ENCODE measurements around the gene EIF5AL1. TPM values are rescaled to one million over a fixed set of nuclear protein-coding genes. Genes with fewer than 3 reads are reported as not detected.

Gene EIF5AL1
- polyA plus RNA-seq, 1 experiment: 0.23 TPM

GRCh38 chr10:79560160-79560709 lies 47.9 kb downstream of the EIF5AL1 start, which contains the start of gene SFTPA2:
SFTPA2 (minus strand) TSS chr10:79560407; CDS start chr10:79559483, 924 bp downstream.
- POLR2A ChIA-PET: no interaction called here
- 0 out of 2 replicates have a peak, but pooled peaks cover under 1% of the 10 kb centered on the region for H3K27me3 ChIP-seq (ENCODE audit: control insufficient read depth, insufficient read depth, low read length)
- H3K4me3 ChIP-seq (ENCODE audit: low read depth, low read length): no peak within 1 kb of the TSS
- TF ChIP-seq, protein P1, sequence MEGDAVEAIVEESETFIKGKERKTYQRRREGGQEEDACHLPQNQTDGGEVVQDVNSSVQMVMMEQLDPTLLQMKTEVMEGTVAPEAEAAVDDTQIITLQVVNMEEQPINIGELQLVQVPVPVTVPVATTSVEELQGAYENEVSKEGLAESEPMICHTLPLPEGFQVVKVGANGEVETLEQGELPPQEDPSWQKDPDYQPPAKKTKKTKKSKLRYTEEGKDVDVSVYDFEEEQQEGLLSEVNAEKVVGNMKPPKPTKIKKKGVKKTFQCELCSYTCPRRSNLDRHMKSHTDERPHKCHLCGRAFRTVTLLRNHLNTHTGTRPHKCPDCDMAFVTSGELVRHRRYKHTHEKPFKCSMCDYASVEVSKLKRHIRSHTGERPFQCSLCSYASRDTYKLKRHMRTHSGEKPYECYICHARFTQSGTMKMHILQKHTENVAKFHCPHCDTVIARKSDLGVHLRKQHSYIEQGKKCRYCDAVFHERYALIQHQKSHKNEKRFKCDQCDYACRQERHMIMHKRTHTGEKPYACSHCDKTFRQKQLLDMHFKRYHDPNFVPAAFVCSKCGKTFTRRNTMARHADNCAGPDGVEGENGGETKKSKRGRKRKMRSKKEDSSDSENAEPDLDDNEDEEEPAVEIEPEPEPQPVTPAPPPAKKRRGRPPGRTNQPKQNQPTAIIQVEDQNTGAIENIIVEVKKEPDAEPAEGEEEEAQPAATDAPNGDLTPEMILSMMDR (IDR thresholded peaks at IDR 0.05; ENCODE audit: insufficient read depth, low read depth, low read length): no peak
- no peaks in the 10 kb centered on the region for H3K36me3 ChIP-seq (ENCODE audit: control insufficient read depth, insufficient read depth, low read length)
- DNase-seq (ENCODE audit: low read depth): no peak
- CTCF ChIA-PET: interaction anchor here (1.1 to 1.5 kb wide), 2 partner anchors 369 to 662 kb away, joined by 3 to 6 read pairs; no protein-coding TSS in a partner anchor

DNA sequence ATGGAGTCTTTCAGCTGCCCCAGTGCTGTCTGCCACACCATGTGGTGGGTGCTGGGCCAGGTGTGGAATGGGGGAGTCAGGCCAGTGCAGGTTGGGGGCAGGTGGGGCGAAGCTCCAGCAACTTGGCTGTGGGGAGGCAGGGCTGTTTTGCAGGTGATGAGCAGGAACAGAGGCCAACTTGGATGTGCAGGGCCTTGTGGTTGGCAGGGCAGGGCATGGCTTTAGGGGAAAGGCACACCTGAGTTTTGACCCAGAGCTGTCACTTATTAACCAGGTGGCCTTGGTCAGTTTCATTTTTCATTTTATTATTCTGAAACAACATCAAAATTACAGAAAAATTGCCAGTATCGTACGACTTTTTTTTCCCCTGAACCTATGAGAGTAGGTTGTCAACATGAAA lies 48.9 kb downstream of the EIF5AL1 start:
- H3K4me3 ChIP-seq (ENCODE audit: low read depth, low read length): no peak overlapping the region
- no peaks in the 10 kb centered on the region for H3K36me3 ChIP-seq (ENCODE audit: control insufficient read depth, insufficient read depth, low read length)
- ChIA-PET CTCF (interaction anchor here (1.1 to 1.5 kb wide), 2 partner anchors 368 to 661 kb away, joined by 3 to 6 read pairs; no protein-coding TSS in a partner anchor), POLR2A (no interaction called here)
- no peak for DNase-seq (ENCODE audit: low read depth)
- TF ChIP-seq, protein P1 (IDR thresholded peaks at IDR 0.05; ENCODE audit: insufficient read depth, low read depth, low read length): no peak
- no peaks in the 10 kb centered on the region for H3K27me3 ChIP-seq (ENCODE audit: control insufficient read depth, insufficient read depth, low read length)

- ChIA-PET POLR2A (no interaction called here), CTCF (interaction anchor here (0.8 to 1.7 kb wide), 9 partner anchors 8 to 377 kb away, joined by 3 to 11 read pairs (median 3); no protein-coding TSS in a partner anchor)
- no peaks in the 10 kb centered on the region for H3K27me3 ChIP-seq (ENCODE audit: control insufficient read depth, insufficient read depth, low read length)
- H3K36me3 ChIP-seq (ENCODE audit: control insufficient read depth, insufficient read depth, low read length): no peaks in the 10 kb centered on the region
- no peak for DNase-seq (ENCODE audit: low read depth)
- no peak overlapping the region for H3K4me3 ChIP-seq (ENCODE audit: low read depth, low read length)
- TF ChIP-seq, protein P1 (IDR thresholded peaks at IDR 0.05; ENCODE audit: insufficient read depth, low read depth, low read length): peak; percentile 94
Measured at GRCh38 chr10:79562135-79562756, 49.9 kb downstream of the EIF5AL1 start.

DNA sequence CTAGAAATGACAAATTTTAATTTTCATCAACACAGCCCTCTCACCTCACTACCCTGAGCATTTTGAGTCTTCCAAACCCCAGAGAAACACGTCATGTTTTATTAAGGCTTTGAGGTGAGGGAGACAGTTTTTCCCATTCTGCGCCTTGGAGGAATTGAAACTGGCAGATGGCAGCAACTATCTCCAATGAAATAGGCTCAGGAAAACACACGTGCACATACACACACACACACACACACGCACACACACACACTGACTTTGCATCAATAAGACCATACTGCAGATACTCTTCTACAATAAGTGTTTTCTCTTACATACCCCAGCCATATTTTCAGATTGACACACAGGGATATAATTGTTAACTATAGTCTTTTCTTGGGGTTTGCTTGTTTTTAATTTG lies 51.1 kb downstream of the EIF5AL1 start:
- H3K27me3 ChIP-seq (ENCODE audit: control insufficient read depth, insufficient read depth, low read length): no peaks in the 10 kb centered on the region

More for the DNA sequence above, 51.1 kb downstream of the EIF5AL1 start:
- TF ChIP-seq, protein P1 (IDR thresholded peaks at IDR 0.05; ENCODE audit: insufficient read depth, low read depth, low read length): no peak
- POLR2A ChIA-PET: no interaction called here
- Histone ChIP-seq H3K36me3 (ENCODE audit: control insufficient read depth, insufficient read depth, low read length) (no peaks in the 10 kb centered on the region), H3K4me3 (ENCODE audit: low read depth, low read length) (no peak overlapping the region)
- no peak for DNase-seq (ENCODE audit: low read depth)
- CTCF ChIA-PET: interaction anchor here (0.6 to 1.7 kb wide), 6 partner anchors 8 to 368 kb away, joined by 3 to 9 read pairs (median 3); no protein-coding TSS in a partner anchor

Small RNA genes within 50 kb of the gene (small RNA-seq; reads per million reads assigned to genes)
- gene BX248123.2 (ENCODE audit: insufficient read length, low read depth, low replicate concordance) (not detected), gene RPS12P18 (ENCODE audit: insufficient read length, low read depth, low replicate concordance) (not detected)

Other genes starting within 250 kb of the EIF5AL1 start
- gene PPIF, start 165.1 kb upstream of the EIF5AL1 start, polyA plus RNA-seq (2011; rRNA removed): 43.4 and 73.9 TPM in 2 replicates
- gene ZCCHC24, start 66.9 kb upstream of the EIF5AL1 start, polyA plus RNA-seq (2011; rRNA removed): 34.2 and 49.1 TPM in 2 replicates
- not detected in 2 replicates for gene SFTPA2, start 47.9 kb downstream of the EIF5AL1 start, polyA plus RNA-seq (2011; rRNA removed)
- gene SFTPA1, start 98.4 kb downstream of the EIF5AL1 start, polyA plus RNA-seq (2011; rRNA removed): not detected in 2 replicates
- gene NUTM2B, start 190.7 kb downstream of the EIF5AL1 start, polyA plus RNA-seq (2011; rRNA removed): 0.43 and 0.44 TPM in 2 replicates

Measured in BJ (cell line).